ENCODE measurements around the gene MEGF11.

The MEGF11 gene

GRCh38 chr15:66076591-66077319 lies 176.8 kb downstream of the MEGF11 start:
- no peak for DNase-seq (ENCODE audit: low read depth)
- H3K4me3 ChIP-seq (ENCODE audit: low read depth, low read length), result no peak overlapping the region
- TF ChIP-seq, protein P1, sequence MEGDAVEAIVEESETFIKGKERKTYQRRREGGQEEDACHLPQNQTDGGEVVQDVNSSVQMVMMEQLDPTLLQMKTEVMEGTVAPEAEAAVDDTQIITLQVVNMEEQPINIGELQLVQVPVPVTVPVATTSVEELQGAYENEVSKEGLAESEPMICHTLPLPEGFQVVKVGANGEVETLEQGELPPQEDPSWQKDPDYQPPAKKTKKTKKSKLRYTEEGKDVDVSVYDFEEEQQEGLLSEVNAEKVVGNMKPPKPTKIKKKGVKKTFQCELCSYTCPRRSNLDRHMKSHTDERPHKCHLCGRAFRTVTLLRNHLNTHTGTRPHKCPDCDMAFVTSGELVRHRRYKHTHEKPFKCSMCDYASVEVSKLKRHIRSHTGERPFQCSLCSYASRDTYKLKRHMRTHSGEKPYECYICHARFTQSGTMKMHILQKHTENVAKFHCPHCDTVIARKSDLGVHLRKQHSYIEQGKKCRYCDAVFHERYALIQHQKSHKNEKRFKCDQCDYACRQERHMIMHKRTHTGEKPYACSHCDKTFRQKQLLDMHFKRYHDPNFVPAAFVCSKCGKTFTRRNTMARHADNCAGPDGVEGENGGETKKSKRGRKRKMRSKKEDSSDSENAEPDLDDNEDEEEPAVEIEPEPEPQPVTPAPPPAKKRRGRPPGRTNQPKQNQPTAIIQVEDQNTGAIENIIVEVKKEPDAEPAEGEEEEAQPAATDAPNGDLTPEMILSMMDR (IDR thresholded peaks at IDR 0.05; ENCODE audit: low read depth, low read length, missing control alignments), result no peak

DNA sequence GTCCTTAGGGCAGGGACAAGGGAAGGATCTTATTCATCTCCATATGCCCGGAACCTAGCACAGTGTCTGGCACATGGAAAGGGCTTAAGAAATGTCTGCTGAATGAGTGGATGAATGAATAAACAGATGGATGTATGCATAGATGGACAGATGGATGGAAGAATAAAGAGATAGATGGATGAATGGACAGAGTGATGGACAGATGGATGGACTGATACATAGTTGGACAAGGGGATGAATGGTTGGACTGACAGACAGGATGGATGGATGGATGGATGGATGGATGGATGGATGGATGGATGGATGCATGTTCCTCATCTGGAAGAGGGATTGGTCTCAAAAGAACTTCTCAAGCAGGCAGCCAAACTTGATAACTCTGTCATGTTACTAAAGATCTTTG lies 177.6 kb downstream of the MEGF11 start:
- TF ChIP-seq, protein P1 (IDR thresholded peaks at IDR 0.05; ENCODE audit: low read depth, low read length, missing control alignments), result no peak
- DNase-seq (ENCODE audit: low read depth), result no peak
- no peak overlapping the region for H3K4me3 ChIP-seq (ENCODE audit: low read depth, low read length)

GRCh38 chr15:66072616-66073361 lies 180.8 kb downstream of the MEGF11 start:
- TF ChIP-seq, protein P1 (IDR thresholded peaks at IDR 0.05; ENCODE audit: low read depth, low read length, missing control alignments), result no peak
- H3K4me3 ChIP-seq (ENCODE audit: low read depth, low read length), result no peak overlapping the region
- DNase-seq (ENCODE audit: low read depth), result no peak

DNA sequence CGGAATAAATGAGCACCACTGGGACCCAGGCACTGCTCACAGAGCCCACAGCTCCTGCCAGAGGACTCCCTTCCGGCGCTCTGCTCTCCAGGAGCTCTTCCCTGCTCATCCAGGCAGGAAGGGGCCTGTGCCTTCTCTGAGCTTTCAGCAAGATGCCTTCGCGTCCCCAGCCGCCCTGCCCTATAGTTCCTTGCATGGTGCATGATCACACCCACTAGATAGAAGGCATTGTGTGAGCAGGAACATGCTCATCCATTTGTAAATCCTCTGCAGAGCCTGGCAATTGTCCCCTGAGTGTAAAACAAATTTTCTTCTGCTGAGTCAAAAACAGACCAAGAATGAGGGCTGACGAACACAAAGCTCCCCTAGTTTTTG lies 181.6 kb downstream of the MEGF11 start:
- TF ChIP-seq, protein P1 (IDR thresholded peaks at IDR 0.05; ENCODE audit: low read depth, low read length, missing control alignments), result no peak
- no peak for DNase-seq (ENCODE audit: low read depth)
- H3K4me3 ChIP-seq (ENCODE audit: low read depth, low read length), result no peak overlapping the region

GRCh38 chr15:66071160-66071920 lies 182.2 kb downstream of the MEGF11 start:
- DNase-seq (ENCODE audit: low read depth), result no peak
- TF ChIP-seq, protein P1 (IDR thresholded peaks at IDR 0.05; ENCODE audit: low read depth, low read length, missing control alignments), result no peak
- no peak overlapping the region for H3K4me3 ChIP-seq (ENCODE audit: low read depth, low read length)

GRCh38 chr15:66070220-66070934 lies 183.2 kb downstream of the MEGF11 start:
- no peak overlapping the region for H3K4me3 ChIP-seq (ENCODE audit: low read depth, low read length)
- TF ChIP-seq, protein P1 (IDR thresholded peaks at IDR 0.05; ENCODE audit: low read depth, low read length, missing control alignments), result no peak
- DNase-seq (ENCODE audit: low read depth), result no peak
